GM10266 (cell line): ENCODE data around the gene ADRA2B.
A peak's percentile ranks its signal among the peaks of the same experiment; 100 is the strongest.
"Not testable (repeated sequence)": the region's sequence is repeated elsewhere in the genome, so short reads cannot be mapped to it uniquely, and the experiment has no call there.

Experiments used
- DNase-seq: peaks from one replicate; pipeline ENCODE4 v3.0.0; 2012; ENCODE audit errors: extremely low spot score
- TF ChIP-seq, protein P1 (sequence below): IDR thresholded peaks from 2 replicates; pipeline ENCODE4 v1.5.1; 2012; ENCODE audit warnings: mild to moderate bottlenecking, low read depth; ENCODE audit not compliant: control insufficient read depth, insufficient read depth; ENCODE audit errors: missing control alignments

Gene ADRA2B

DNA sequence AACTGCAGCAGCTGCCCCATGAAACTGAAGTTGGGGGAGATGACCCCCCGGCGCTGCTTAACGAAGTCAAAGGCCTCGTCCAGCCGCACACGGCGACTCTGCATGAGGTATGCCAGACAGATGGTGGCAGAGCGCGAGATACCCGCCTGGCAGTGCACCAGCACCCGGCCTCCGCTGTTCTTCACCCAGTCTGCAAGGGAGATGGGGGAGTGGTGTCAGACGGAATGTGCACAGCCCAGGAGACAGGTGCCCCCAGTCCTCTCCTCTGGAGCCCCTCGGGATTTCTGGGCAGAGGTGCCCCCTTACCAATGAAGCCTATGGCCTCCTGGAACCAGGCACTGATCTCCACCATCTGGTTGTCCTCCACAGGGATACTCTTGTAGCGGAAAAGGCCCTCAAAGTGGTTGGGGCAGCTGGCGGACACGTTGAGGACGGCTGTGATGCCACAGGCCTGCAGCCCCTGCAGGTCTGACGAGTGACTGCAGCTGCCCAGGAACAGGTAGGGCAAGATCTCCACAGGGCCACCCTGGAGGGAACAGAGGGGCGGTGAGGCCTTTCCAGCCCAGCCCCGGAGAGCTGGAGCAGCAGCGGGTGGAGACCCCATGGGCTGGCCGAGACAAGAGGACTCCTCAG lies 27.6 kb upstream of the ADRA2B start:
- DNase-seq: peak; percentile 56
- TF ChIP-seq, protein P1, sequence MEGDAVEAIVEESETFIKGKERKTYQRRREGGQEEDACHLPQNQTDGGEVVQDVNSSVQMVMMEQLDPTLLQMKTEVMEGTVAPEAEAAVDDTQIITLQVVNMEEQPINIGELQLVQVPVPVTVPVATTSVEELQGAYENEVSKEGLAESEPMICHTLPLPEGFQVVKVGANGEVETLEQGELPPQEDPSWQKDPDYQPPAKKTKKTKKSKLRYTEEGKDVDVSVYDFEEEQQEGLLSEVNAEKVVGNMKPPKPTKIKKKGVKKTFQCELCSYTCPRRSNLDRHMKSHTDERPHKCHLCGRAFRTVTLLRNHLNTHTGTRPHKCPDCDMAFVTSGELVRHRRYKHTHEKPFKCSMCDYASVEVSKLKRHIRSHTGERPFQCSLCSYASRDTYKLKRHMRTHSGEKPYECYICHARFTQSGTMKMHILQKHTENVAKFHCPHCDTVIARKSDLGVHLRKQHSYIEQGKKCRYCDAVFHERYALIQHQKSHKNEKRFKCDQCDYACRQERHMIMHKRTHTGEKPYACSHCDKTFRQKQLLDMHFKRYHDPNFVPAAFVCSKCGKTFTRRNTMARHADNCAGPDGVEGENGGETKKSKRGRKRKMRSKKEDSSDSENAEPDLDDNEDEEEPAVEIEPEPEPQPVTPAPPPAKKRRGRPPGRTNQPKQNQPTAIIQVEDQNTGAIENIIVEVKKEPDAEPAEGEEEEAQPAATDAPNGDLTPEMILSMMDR: peak; percentile 31

DNA sequence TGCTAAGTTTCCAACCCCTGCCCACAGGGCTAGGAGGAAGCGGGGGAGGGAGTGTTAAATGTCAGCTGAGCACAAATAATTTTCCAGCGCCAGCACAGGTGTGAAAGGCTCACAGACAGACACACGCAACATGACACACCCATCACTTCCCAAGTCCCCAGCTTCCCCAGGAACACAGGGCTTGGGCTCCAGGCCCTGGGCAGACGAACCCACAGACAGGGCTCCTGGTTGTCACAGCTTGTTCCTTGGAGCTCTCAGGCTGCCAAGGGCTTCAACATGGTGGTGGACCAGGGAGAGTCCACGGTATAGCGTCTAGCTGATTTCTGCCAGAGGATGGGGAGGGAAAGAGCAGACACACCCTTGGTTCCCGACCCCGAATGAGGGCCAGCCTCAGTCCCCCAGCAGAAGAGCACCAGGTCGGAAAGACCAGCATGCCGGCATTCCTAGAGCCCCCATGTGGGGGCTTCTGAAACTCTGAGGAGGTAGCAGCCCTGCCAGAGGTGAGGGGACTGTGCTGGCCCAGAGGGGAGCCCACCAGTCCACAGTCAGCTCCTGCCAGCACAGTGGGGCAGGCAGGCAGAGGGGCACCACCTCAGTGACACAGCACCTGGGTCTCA lies 27.0 kb upstream of the ADRA2B start:
- DNase-seq: no peak
- TF ChIP-seq, protein P1: no peak

GRCh38 chr2:96142217-96143113 lies 26.1 kb upstream of the ADRA2B start:
- TF ChIP-seq, protein P1: peak; percentile 64
- peak; percentile 78 for DNase-seq

GRCh38 chr2:96141624-96141967 lies 25.2 kb upstream of the ADRA2B start:
- not testable (repeated sequence) for DNase-seq

DNA sequence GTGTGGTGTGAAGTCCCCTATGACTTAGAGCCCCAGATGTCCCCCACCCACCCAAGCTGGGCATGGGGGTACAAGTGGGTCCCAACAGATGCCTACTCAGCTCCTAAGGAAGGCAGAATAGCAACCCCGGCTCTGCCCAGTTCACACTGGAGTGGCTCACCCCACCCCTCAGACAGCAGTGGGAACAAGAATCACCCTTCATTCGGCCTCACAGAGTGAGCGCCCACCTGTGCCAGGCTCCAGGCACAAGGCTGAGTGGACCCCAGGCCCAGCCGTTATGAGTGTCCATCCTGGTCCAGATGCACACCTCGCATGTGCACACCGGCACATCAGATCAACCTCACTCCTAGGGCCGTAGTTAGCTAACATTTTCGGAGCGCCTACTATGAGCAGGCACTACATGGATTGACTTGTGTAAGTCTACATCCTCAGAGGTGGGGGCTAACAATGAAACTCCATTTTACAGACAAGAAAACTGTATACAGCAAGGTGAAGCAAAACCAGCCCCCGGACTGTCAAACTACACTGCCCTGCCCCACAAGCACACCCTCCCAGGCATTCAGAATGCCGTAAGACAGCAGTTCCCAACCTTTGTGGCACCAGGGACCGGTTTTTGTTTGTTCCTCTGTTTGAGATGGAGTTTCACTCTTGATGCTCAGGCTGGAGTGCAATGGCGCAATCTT lies 24.7 kb upstream of the ADRA2B start:
- TF ChIP-seq, protein P1: no peak
- no peak for DNase-seq

DNA sequence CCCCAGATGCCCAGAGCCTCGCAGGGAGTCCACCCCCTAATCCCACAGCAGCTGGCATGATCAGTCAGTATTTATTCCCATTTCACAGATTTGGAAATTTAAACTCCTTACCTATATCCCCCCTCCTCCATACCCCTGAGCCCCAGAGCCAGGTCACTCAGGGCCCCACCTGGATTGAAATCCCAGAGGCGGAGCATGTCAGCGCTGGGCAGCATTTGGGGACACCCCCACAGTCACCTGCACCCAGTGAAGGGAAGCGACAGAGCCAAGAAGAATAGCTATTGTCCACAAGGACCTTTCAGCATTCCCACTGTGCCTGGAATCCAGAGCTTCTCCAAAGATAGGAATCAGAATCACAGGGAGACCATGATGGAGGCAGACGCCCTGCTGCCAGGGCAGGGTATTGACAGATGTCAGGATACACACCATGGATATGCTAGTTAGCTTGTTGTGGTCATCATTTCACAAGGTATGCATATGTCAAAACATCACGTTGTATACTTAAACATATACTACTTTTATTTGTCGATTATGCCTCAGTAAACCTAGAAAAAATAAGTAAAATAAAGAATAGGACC lies 22.9 kb upstream of the ADRA2B start:
- TF ChIP-seq, protein P1: no peak
- DNase-seq: no peak
